Inflammatory macrophage (primary cell): ENCODE results near the gene ARIH2.
"Not testable (repeated sequence)": the region's sequence is repeated elsewhere in the genome, so short reads cannot be mapped to it uniquely, and the experiment has no call there.

Experiments
- DNase-seq, 2 donors: peaks; one replicate each; pipeline ENCODE4 v3.0.0-alpha.2; 2020 to 2022

The ARIH2 gene

DNA sequence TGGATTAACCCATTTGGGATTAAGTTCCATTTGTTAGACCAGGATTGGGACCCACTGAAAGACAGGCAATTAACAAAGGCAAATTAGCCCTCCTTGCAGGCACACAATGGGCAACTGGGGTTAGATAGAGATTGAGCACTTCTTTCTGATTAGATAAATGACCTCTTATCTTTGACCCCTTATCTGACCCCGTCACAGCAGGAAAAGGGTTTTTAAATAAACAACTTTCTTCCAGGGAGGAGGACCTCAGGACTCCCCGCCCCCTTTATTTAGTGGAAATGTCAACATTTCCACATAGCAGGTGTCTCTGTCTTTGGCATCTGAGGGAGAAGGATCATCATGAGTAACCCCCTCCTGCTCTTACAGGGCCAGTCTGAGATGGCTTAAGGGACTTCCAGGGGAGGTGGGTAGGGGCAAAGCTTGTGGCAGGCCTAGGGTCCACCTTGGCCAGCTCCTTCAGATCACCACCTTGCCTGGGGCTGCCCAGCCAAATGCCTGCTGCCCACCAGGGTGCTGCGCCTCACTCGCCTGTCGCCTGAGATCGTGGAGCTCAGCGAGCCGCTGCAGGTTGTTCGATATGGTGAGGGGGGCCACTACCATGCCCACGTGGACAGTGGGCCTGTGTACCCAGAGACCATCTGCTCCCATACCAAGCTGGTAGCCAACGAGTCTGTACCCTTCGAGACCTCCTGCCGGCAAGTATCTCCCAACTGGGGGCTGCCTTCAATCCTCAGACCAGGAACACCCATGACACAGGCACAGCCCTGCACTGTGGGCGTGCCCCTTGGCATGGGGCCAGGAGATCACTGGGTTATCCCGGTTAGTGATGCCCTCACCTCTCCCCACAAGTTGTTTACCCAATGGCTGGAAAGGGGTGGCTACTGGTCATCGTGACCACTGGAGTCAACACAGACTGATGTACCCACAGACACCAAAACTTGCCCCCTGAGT is 86.0 kb downstream of the ARIH2 start:
- DNase-seq, result no peak

DNA sequence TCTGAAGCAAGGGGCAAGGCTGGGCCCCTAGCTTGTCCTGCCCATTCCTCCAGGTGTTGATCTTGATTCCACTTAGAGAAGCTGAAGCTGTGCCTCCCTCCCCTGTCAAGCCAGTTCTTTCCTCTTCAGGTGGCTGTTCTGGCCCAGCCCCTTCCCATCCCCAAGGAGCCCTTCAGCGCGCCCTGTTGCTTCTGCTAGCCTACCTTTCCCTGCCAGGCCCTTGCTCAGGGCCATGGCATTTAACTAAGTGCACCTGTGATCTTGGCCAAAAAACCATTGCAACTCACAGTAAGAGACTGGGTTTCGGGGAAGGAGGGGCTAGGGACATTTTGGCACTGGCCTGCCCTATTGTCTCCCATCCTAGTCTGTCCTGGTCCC is 86.7 kb downstream of the ARIH2 start:
- DNase-seq, result no peak

DNA sequence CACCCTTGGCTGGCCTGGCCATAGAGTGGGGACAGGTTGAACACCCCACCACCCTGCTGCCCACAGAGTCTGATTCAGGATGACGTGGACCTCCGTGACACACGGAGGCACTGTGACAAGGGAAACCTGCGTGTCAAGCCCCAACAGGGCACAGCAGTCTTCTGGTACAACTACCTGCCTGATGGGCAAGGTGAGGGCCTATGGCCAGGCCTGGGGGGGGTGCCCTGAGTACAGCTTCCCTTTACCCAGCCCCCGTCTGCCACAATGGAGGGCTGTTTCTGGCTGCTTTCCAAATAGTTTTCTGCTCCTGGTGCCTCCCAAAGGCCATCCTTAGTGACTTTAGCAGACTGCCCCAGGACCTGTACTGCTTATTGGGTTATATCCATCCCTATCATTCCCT is 87.4 kb downstream of the ARIH2 start:
- DNase-seq, result no peak

DNA sequence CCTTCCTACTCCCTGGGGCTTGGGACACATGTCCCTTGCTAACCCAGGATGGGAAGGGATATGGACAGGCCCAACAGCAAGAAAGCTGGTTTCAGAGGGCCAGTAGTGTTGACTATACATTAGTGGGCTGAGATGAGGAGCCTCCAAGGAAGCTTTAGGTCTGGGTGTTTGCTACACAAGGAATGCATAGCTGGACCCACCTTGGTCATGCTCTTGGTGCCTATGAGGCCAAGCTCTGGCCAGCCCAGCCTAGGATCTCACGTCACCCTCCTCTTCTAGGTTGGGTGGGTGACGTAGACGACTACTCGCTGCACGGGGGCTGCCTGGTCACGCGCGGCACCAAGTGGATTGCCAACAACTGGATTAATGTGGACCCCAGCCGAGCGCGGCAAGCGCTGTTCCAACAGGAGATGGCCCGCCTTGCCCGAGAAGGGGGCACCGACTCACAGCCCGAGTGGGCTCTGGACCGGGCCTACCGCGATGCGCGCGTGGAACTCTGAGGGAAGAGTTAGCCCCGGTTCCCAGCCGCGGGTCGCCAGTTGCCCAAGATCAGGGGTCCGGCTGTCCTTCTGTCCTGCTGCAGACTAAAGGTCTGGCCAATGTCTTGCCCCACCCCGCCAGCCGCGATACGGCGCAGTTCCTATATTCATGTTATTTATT is 87.9 kb downstream of the ARIH2 start:
- peak; percentile 14 to 50 for DNase-seq

DNA sequence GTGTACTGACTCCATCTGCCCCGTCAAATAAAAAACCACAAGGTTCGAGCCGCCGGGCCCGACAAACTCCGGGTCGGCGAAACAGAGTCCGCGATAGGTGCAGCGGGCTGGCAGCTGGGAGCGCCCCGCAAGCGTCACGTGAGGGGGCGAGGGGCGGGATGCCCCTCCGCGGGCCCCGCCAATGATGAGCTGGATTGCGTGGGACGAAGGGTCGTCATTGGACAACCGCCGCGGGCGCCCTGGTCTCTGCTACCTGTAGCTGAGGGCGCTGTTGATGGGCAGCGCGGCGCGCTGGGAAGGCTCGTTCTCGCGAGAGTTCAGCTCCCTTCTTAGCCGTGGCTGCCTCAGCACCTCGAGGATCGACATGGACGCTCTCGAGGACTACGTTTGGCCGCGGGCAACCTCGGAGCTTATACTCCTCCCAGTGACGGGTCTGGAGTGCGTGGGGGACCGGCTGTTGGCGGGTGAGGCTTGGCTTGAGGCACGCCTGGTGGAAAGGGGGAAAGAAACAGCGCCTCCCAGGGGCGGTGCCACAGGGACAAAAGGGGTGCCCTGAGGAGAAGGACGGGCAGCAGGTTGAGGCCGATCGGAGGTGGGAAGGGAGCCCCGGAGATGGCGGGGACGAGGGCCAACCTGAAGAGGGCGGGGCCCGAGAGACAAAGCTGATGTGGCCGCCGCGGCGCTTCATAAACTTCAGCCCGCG is 88.6 kb downstream of the ARIH2 start, which contains the start of gene WDR6:
Gene WDR6, plus strand, starts transcription at position 324 of the 703 bp plus-strand sequence. Its CDS starts 41 bp downstream, at position 365.
- DNase-seq, result peak; percentile 91 to 97

DNA sequence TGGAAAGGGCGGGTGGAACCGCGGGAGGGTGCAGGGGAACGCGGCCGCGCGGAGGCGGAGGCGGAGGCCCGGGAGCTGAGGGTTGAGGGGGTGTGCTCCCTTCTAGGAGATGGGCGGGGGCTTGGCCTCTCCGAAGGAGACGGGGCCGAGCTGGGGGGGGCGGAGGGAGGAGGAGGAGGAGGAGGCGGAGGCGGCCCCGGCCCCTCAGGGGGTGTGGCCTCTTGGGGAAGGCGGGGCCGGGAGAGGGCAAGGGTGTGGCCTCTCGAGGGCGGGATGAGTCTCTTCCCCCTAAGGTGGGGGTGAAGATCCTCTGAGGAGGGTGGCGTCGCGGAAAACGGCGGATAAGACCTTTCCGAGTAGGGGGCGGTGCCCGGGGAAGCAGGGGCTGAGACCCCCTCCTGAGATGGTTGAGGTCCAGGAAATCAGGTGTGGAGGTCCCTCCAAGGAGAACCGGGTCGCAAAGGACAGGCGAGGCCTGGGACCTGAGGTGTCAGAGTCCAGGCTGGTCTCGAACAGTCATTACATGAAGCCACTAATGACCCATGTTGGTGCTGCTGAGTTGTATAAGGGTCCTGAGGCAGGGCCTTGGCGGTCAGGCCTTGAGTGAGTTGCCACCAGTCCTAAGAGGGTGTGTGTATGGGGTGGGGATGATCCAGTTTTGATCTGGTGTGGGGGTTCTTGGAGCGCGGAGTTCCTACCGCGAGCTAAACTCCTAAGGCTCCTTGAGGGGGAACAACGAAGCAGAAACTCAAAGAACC is 89.3 kb downstream of the ARIH2 start:
- peak; percentile 60 to 78 for DNase-seq

DNA sequence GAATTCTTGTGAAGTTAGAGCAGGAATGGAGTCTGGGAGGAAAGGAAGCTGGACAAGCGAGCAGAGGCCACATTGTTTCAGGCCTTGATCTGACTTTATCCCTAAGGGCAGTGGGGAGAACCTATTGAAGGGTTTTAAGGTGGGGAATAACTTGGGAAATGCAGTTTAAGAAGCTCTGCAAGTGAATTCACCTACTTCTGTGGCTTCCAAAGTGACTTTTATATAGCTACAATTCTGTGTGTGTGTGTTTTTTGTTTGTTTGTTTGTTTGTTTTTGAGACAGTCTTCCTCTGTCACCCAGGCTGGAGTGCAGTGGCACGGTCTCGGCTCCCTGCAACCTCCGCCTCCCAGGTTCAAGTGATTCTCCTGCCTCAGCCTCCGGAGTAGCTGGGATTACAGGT is 90.0 kb downstream of the ARIH2 start:
- not testable (repeated sequence) for DNase-seq

DNA sequence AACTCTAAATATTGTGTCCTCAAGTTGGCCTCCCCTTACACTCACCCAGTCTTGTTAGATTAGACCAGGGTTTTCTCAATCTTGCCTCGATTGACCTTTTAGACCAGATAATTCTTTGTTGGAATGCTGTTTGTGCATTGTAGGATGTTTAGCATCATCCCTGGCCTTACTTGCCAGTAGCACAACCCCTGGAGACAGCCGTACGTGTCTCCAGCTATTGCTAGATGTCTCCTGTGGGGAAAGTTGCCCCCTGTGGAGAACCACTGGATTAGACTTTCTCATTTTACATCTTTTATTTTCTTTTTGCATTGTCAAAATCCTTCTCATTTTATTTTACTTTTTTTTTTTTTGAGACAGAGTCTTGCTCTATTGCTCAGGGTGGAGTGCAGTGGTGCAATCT is 90.8 kb downstream of the ARIH2 start:
- no peak for DNase-seq

DNA sequence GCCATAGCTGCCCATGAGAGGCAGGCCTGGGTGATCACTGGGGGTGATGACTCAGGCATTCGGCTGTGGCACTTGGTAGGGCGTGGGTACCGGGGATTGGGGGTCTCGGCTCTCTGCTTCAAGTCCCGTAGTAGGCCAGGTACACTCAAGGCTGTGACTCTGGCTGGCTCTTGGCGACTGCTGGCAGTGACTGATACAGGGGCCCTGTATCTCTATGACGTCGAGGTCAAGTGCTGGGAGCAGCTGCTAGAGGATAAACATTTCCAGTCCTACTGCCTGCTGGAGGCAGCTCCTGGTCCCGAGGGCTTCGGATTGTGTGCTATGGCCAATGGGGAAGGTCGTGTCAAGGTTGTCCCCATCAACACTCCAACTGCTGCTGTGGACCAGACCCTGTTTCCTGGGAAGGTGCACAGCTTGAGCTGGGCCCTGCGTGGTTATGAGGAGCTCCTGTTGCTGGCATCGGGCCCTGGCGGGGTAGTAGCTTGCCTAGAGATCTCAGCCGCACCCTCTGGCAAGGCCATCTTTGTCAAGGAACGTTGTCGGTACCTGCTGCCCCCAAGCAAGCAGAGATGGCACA is 93.9 kb downstream of the ARIH2 start:
- DNase-seq, result no peak

DNA sequence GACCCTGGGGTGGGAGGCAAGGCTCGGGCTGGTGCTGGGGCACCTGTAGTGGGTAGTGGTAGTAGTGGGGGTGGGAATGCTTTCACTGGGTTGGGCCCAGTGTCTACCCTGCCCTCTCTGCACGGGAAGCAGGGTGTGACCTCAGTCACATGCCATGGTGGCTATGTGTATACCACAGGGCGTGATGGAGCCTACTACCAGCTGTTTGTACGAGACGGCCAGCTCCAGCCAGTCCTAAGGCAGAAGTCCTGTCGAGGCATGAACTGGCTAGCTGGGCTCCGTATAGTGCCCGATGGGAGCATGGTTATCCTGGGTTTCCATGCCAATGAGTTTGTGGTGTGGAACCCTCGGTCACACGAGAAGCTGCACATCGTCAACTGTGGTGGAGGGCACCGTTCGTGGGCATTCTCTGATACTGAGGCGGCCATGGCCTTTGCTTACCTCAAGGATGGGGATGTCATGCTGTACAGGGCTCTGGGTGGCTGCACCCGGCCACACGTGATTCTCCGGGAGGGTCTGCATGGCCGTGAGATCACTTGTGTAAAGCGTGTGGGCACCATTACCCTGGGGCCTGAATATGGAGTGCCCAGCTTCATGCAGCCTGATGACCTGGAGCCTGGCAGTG is 94.6 kb downstream of the ARIH2 start:
- no peak for DNase-seq

DNA sequence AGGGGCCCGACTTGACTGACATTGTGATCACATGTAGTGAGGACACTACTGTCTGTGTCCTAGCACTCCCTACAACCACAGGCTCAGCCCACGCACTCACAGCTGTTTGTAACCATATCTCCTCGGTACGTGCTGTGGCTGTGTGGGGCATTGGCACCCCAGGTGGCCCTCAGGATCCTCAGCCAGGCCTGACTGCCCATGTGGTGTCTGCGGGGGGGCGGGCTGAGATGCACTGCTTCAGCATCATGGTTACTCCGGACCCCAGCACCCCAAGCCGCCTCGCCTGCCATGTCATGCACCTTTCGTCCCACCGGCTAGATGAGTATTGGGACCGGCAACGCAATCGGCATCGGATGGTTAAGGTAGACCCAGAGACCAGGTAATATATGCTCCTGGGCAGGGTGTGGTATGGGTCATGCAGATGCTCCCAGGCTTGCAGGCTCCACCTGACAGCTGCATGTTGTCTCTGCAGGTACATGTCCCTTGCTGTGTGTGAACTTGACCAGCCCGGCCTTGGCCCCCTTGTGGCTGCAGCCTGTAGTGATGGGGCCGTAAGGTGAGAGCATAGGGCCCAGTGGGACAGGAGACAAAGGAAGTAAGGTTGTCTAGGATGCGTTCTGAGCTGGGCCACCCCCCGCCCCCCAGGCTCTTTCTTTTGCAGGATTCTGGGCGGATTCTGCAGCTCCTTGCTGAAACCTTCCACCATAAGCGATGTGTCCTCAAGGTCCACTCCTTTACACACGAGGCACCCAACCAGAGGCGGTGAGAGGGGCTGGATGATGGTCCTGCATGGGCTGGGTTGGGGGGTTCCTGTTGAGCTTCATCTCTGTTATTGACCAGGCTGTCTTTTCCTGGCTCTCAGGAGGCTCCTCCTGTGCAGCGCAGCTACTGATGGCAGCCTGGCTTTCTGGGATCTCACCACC is 95.4 kb downstream of the ARIH2 start:
- peak; percentile 45 to 49 for DNase-seq

DNA sequence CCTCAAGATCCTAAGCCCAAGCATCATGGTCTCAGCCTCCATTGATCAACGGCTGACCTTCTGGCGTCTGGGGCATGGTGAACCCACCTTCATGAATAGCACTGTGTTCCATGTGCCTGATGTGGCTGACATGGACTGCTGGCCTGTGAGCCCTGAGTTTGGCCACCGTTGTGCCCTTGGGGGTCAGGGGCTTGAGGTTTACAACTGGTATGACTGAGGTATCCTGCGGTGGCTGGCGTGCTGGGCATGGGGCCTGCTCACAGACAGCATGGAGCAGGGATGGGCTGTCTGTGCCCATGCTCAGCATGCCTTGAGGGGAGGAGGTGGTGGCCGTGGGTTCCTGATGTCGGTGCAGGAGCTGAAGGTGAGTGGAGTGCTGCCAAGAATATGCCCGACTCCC is 96.4 kb downstream of the ARIH2 start:
- no peak for DNase-seq

DNA sequence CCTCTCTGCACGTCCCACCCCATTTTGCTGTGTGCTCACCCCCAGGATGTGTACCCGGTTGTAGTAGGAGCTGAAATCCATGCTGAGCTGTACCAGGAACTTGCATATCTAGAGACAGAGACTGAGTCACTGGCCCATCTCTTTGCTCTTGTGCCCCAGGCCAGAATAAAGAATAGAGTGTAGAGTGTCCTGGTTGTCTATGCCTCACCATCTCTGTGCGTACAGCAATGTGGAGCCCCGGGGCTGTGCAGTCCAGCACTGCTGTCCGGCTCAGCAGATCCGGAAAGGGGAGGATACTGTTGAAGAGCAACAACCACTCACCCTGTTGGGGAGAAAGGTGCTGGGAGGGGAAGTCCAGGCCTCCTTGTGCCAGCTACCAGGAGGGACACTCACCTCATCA is 97.1 kb downstream of the ARIH2 start:
- no peak for DNase-seq

DNA sequence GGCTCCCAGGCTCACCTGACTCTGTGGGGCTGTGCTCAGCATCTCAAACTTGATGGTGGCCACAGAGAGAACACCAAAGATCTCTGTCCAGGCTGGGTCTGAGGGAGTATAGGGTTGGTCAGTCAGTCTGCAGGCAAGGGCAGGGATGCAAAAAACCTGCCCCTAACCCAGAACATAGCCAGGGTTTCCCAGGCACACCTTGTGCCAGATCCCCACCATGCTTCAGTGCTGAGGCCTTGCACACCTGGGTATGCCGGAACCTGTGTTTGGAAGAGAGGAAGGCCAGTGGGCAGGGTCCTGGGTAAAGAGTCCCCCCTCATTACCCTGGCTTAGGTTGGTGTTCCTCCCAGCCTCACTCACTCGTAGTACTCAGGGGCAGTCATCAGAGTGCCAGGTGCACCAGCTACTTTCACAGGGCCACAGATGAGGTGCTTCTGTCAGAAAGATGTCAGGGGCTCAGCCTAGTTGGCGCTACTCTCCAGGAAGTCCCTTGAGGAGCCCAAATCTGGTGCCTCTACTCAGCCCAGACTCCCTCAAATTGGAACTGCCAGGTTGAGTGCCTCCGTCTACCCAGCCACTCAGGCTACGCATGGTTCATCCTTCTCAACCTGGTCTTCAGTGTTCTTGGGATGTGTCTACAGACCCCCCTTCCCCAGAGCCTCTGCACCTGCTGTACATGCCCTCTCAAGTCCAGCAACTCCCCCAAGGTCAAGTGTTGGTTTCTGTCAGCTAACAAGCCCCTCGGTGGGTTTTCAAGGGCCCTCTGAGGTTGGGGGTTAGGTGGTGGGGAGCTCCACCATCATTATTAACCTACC is 98.0 kb downstream of the ARIH2 start:
- no peak for DNase-seq

DNA sequence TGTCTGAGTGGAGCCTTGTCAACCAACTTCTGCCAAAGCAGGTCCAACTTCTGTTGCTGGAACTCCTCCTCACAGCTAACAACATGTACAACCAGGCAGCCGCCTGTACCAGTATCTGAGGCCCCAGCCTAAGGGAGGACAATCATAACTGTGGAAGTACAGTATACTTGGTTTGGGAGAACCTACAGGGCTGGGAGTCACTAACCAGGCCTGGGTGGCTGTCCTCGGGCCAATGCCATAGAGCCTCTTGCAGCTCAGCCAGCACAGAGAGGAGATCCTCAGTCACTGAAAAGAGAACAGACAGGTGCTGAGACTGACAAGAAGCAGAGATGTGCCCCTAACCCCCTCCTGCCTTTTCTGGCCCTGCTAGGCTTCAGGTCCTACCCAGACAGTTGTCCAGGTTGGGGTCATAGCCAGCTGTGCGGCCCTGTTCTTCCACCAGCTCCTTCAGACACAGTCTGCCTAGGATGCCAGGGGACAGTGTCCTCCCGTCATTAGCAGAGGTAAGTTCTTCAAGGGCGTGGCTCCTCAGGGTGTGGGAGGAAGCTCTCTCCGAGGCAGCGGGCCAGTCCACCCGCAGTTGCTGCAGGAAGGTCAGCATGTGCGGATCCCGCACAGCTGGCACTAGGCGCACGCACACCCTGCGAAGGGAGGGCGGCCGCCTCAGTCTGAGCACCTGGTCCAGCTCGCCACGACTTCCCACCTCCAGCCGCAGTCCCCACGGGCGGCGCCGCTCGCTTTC is 98.8 kb downstream of the ARIH2 start:
- DNase-seq, result peak in 1 of 2 donors; percentile 49

DNA sequence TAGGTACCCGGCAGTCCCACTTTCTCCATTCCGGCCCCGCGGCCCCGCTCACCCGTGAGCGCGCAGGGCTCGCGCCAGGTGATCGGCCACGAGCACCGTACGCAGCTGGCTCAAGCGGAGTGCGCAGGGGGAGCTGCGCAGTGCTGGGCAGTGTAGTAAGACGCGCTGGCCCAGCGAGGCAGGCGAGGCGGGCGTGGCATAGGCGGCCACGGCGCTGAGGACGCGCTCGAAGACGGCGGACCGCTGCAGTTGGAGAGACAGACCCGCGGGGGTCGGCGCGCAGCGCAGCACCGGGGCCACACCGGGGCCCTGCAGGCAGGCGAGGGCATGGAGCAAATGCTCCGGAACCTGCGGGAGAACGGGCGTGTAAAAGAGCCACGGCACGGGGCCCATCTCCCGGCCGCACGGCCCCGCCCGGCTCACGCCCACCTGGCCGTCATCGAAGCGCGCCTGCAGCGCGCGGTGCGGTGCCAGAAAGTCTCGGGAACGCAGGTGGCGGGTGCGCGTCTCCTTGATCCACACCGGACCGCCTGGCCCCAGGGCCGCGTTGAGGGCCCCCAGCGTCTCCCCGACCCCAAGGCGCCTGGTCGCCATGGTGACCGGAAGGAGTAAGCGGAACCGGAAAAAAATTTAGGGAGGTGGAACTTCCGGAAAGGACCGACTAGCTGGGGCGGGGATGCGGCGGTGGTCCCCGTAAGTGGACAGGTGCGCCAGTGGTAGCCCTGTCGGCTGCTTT is 99.5 kb downstream of the ARIH2 start, which contains the start of gene DALRD3:
Gene DALRD3, minus strand, starts transcription at position 610 of the 736 bp plus-strand sequence. Its CDS starts 16 bp downstream, at position 594.
- peak; percentile 53 to 66 for DNase-seq

DNA sequence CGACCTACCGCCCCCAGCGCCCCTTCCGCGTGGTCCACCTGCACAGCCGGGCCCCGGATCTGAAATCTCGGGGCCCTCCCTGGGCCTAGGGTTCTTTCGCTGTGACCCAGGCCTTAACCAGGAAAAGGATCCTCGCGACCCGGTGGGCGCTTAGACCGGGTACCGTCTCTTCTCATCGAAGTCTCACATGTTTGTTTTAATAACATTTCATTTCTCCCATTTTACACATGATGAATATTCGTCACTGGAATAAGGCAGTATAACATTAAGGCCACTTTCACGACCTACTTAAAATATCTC is 100.0 kb downstream of the ARIH2 start:
- no peak for DNase-seq

DNA sequence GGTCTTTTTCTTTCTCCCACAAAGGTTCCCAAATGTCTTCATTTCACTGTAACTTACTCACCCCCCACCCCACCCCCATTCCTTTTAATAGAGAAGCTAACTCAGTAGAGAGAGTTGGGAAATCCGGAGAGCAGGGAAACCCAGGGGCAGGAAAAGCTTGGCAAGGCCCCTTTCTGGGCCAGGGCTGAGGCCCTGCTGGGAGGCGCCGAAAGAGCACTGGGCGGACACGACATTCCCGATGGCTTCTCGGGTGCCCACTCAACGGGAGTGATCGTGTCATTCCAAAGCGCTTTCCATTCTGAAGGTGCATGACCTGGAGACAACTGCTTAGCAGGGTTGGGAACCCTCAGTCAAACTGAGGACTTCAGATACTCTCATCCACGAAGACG is 101.3 kb downstream of the ARIH2 start:
- peak; percentile 26 to 42 for DNase-seq
